ENCODE data around the gene POLQ. TPM values are rescaled to one million over a fixed set of nuclear protein-coding genes. Genes with fewer than 3 reads are reported as not detected.

POLQ gene
- total RNA-seq, 4 donors from 2014 or later, result under 0.01 to 0.30 (median under 0.01) TPM; not detected in 1

DNA sequence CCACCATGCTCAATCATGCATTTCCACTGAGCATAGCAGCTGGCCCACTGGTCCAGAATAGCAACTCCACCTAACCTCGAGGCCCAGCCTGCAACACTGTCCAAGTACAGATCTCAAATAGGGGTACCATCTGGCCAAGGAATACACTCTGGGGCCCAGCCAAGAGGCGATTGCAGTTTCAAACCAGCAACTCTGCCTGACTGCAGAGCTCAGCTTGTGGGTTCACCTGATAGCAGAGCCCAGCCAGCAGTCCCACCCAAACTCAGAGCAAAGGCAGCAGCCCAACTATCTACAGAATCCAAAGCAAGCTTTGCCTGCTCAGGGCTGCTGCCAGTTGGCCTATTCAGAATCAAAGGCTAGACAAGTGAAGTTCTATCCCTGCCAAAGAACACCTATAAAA is 30.5 kb downstream of the POLQ start:
- no peak overlapping the region for H3K4me3 ChIP-seq
- DNase-seq (ENCODE audit: low spot score in 2 of 2), result no peak
- H3K27me3 ChIP-seq, result no peaks in the 10 kb centered on the region
- H3K36me3 ChIP-seq, result no peaks in the 10 kb centered on the region
- TF ChIP-seq, protein P1, sequence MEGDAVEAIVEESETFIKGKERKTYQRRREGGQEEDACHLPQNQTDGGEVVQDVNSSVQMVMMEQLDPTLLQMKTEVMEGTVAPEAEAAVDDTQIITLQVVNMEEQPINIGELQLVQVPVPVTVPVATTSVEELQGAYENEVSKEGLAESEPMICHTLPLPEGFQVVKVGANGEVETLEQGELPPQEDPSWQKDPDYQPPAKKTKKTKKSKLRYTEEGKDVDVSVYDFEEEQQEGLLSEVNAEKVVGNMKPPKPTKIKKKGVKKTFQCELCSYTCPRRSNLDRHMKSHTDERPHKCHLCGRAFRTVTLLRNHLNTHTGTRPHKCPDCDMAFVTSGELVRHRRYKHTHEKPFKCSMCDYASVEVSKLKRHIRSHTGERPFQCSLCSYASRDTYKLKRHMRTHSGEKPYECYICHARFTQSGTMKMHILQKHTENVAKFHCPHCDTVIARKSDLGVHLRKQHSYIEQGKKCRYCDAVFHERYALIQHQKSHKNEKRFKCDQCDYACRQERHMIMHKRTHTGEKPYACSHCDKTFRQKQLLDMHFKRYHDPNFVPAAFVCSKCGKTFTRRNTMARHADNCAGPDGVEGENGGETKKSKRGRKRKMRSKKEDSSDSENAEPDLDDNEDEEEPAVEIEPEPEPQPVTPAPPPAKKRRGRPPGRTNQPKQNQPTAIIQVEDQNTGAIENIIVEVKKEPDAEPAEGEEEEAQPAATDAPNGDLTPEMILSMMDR (IDR thresholded peaks at IDR 0.05), result no peak
- peaks cover 0 to 22% (median 3%) of the 10 kb centered on the region in 4 donors for H3K9me3 ChIP-seq
- no peak overlapping the region for H3K27ac ChIP-seq
- no peaks in the 10 kb centered on the region for H3K4me1 ChIP-seq
- WGBS, 2 donors, result 50 to 86% methylated on average over 1 to 2 of the region's 2 CpGs

DNA sequence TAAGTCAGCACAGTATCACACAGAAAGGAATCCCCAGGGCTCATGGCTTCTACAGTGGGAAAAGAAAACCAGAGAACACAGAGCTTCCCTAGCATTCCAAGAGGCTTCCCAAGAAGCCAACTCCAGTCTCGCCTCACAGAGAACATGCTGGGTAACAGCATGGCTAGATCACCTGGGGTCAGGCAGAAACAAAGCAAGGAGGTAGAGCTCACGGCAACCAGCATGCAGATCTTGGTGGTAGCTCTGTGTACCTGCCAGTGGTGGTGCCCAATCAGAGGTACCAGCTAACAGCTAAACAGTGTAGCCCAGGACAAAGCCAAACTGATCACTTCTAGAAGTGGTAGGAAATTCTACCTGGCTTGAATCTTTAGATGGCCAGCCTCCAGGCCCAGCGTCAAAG is 31.3 kb downstream of the POLQ start:
- Histone ChIP-seq H3K27me3 (no peaks in the 10 kb centered on the region), H3K4me1 (no peaks in the 10 kb centered on the region), H3K9me3 (peaks cover 0 to 22% (median 3%) of the 10 kb centered on the region in 4 donors), H3K27ac (no peak overlapping the region), H3K4me3 (no peak overlapping the region), H3K36me3 (no peaks in the 10 kb centered on the region)
- TF ChIP-seq EP300 (IDR thresholded peaks at IDR 0.05) (no peak), POLR2A (IDR thresholded peaks at IDR 0.05) (no peak)
- TF ChIP-seq, protein P1 (IDR thresholded peaks at IDR 0.05), result no peak
- no peak for DNase-seq (ENCODE audit: low spot score in 2 of 2)
- 88 to 95% methylated on average over 2 to 3 of the region's 3 CpGs for WGBS, 2 donors

DNA sequence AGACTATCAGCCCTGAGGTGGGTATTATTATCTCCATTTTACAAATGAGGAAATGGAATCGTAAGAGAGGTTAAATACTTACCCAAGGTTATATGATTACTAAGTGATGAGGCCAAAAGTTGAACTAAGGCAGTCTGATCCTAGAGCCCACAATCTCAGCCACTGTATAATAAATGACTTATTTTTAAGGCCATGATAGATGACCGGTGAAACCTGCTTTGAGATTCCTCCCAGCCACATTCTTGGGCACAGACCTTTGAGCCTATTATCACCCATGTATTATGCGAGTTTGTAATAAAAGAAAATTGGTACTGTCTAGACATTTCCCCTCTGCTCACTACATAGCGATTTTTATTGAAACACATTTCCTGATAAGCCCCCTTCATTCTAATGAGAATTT is 37.4 kb downstream of the POLQ start:
- Histone ChIP-seq H3K4me1 (no peaks in the 10 kb centered on the region), H3K27me3 (no peaks in the 10 kb centered on the region), H3K4me3 (no peak overlapping the region), H3K9me3 (no peaks in the 10 kb centered on the region), H3K27ac (no peak overlapping the region), H3K36me3 (no peaks in the 10 kb centered on the region)
- TF ChIP-seq, protein P1 (IDR thresholded peaks at IDR 0.05), result no peak
- TF ChIP-seq EP300 (IDR thresholded peaks at IDR 0.05), result no peak
- TF ChIP-seq POLR2A (IDR thresholded peaks at IDR 0.05), result no peak
- WGBS, 2 donors, result 93 to 94% methylated on average over 4 of the region's 4 CpGs
- no peak for DNase-seq (ENCODE audit: low spot score in 2 of 2)

DNA sequence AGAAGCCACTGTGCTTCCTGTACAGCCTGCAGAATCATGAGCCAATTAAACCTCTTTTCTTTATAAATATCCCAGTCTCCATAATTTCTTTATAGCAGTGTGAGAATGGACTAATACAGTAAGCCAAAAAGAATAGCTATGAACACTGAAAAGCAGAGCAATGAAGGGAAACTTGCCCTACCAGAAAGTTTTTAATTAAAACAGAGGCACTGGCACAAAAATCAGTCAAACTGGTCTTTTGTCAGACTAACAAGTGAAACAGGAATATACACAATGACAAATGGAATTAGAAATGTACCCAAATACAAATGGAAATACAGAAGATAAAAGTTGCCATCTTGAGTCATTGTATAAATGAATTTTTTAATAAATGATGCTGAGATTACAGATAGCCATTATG is 40.5 kb downstream of the POLQ start:
- no peaks in the 10 kb centered on the region for H3K4me1 ChIP-seq
- no peaks in the 10 kb centered on the region for H3K27me3 ChIP-seq
- TF ChIP-seq, protein P1 (IDR thresholded peaks at IDR 0.05), result no peak
- TF ChIP-seq POLR2A (IDR thresholded peaks at IDR 0.05), result no peak
- no peak for TF ChIP-seq EP300 (IDR thresholded peaks at IDR 0.05)
- no peak overlapping the region for H3K27ac ChIP-seq
- no peak for DNase-seq (ENCODE audit: low spot score in 2 of 2)
- H3K36me3 ChIP-seq, result no peaks in the 10 kb centered on the region
- no peaks in the 10 kb centered on the region for H3K9me3 ChIP-seq
- H3K4me3 ChIP-seq, result no peak overlapping the region

DNA sequence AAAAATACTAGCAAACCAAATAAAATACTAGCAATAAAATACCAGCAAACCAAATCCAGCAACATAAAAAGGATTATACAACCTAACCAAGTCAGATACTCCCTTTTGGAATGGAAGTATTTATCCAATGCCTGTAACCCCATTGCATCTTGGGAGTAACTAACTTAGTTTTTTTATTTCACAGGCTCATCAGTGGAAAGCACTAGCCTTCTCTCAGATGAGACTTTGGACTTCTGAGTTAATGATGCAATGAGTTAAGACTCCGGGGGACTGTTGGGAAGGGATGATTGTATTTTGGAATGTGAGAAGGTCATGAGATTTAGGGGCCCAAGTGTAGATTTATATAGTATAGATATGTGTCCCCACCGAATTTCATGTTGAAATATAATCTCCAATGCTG is 41.2 kb downstream of the POLQ start:
- H3K27ac ChIP-seq, result no peak overlapping the region
- no peaks in the 10 kb centered on the region for H3K4me1 ChIP-seq
- no peaks in the 10 kb centered on the region for H3K36me3 ChIP-seq
- H3K4me3 ChIP-seq, result no peak overlapping the region
- WGBS, 2 donors, result 83 to 87% methylated on average over 2 of the region's 2 CpGs
- TF ChIP-seq, protein P1 (IDR thresholded peaks at IDR 0.05), result no peak
- TF ChIP-seq POLR2A (IDR thresholded peaks at IDR 0.05), result no peak
- no peak for TF ChIP-seq EP300 (IDR thresholded peaks at IDR 0.05)
- no peaks in the 10 kb centered on the region for H3K27me3 ChIP-seq
- H3K9me3 ChIP-seq, result no peaks in the 10 kb centered on the region
- DNase-seq (ENCODE audit: low spot score in 2 of 2), result no peak
